Measurements from ENCODE around the gene TBX1. TPM values are rescaled to one million over a fixed set of nuclear protein-coding genes. Genes with fewer than 3 reads are reported as not detected.

TBX1 gene
- total RNA-seq, 1 donor from 2014 or later, result not detected

DNA sequence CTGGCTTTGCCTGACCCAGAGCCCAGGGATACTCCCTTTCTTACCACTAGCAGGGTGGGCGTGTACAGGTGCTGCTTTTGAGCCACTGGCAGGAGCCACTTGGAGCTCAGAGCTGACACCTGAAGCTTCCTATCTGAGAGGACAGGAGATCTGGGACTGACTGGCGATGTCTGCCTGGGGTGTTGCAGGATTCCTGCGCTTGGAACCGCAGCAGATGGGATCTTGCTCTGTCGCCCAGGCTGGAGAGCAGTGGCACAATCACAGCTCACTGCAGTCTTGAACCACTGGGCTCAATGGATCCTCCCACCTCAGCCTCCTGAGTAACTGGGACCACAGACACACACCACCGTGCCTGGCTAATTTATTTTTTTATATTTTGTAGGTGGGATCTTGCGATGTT is 19.5 kb upstream of the TBX1 start:
- H3K27me3 Mint-ChIP-seq, result no peaks in the 10 kb centered on the region
- no peak overlapping the region for H3K27ac Mint-ChIP-seq
- no peak for DNase-seq
- H3K9me3 Mint-ChIP-seq, result no peaks in the 10 kb centered on the region
- TF ChIP-seq, protein P1, sequence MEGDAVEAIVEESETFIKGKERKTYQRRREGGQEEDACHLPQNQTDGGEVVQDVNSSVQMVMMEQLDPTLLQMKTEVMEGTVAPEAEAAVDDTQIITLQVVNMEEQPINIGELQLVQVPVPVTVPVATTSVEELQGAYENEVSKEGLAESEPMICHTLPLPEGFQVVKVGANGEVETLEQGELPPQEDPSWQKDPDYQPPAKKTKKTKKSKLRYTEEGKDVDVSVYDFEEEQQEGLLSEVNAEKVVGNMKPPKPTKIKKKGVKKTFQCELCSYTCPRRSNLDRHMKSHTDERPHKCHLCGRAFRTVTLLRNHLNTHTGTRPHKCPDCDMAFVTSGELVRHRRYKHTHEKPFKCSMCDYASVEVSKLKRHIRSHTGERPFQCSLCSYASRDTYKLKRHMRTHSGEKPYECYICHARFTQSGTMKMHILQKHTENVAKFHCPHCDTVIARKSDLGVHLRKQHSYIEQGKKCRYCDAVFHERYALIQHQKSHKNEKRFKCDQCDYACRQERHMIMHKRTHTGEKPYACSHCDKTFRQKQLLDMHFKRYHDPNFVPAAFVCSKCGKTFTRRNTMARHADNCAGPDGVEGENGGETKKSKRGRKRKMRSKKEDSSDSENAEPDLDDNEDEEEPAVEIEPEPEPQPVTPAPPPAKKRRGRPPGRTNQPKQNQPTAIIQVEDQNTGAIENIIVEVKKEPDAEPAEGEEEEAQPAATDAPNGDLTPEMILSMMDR (IDR thresholded peaks at IDR 0.05), result no peak
- H3K36me3 Mint-ChIP-seq (ENCODE audit: low read depth), result no peaks in the 10 kb centered on the region
- no peak for ATAC-seq (ENCODE audit: low read depth)
- CTCF ChIA-PET, result interaction anchor here (0.9 kb wide), 1 partner anchor 10 kb away, joined by 3 read pairs; no protein-coding TSS in a partner anchor
- no peak overlapping the region for H3K4me3 Mint-ChIP-seq
- POLR2A ChIA-PET, result no interaction called here
- H3K4me1 Mint-ChIP-seq, result no peaks in the 10 kb centered on the region
- intact Hi-C loops (cut with micrococcal nuclease), result no loop called here

DNA sequence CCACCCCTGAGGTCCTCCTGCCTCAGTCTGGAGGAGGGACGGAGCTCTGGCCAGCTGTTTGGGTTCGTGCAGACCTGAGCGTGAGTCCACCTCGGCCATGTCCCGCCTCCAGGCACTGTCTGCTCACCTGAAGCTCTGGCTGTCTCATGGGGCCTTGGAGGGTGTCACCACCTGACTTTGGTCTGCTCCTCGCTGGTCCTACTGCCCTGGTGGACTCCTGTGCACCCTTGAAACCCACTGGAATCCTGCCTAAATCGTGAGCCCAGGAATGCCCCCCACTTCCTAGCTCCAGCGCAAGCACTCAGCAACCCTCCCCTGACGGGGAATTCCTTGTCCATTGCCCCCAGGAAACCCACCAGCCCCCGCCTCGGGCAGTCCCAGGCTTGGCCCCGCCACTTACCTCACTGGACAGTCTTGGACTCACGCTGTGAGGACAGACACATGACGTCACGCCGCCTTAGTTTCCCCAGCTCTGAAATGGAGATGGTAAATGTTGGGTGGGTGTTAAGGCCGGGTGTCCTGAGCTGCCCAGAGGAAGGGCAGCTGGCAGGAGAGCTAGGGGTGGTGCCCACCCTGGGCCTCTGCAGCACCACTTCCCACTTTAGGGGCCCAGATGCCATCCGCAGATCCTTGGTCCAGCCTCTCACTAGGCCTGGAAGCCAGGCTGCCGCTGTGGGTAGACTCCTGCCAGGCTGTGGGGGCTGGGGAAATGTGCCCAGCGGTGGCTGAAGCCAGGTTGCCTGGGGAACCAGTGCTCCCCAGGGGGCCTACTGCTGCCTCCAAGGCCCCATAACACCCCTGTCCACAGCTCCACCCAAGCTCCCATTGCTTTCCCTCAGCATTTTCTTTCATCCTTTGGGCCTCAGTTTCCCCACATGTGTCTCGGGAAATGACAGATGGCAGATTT is 18.2 kb upstream of the TBX1 start:
- ChIA-PET CTCF (no interaction called here), POLR2A (interaction anchor here (0.6 kb wide), 1 partner anchor 178 kb away, joined by 7 read pairs; no protein-coding TSS in a partner anchor)
- H3K27ac Mint-ChIP-seq, result no peak overlapping the region
- no peak overlapping the region for H3K4me3 Mint-ChIP-seq
- no peaks in the 10 kb centered on the region for H3K9me3 Mint-ChIP-seq
- DNase-seq (no peak), ATAC-seq (ENCODE audit: low read depth) (no peak)
- intact Hi-C loops (cut with micrococcal nuclease), result no loop called here
- TF ChIP-seq, protein P1 (IDR thresholded peaks at IDR 0.05), result no peak
- no peaks in the 10 kb centered on the region for H3K27me3 Mint-ChIP-seq
- no peaks in the 10 kb centered on the region for H3K4me1 Mint-ChIP-seq
- no peaks in the 10 kb centered on the region for H3K36me3 Mint-ChIP-seq (ENCODE audit: low read depth)

DNA sequence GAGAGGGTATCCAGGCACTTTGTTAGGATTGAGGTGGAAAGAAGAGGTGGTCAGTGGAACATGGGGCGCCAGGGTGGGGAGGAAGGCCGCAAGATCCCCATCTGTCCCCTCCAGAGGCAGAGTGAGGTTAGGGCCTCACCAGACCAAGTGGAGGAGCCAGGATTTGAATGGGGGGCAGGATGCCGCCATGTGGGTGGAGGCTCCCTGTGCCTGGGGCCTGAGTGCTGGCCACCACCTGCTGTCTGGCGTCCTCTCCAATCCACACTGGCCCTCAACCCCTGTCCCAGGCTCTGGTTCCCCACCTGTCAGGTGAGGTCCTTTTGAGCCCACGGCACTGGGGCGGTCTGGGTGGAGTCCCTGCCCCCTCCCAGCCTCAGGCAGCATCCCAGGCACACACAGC is 17.5 kb upstream of the TBX1 start:
- POLR2A ChIA-PET, result no interaction called here
- Mint-ChIP-seq H3K36me3 (ENCODE audit: low read depth) (no peaks in the 10 kb centered on the region), H3K4me3 (no peak overlapping the region), H3K4me1 (no peaks in the 10 kb centered on the region), H3K27ac (no peak overlapping the region), H3K9me3 (no peaks in the 10 kb centered on the region), H3K27me3 (no peaks in the 10 kb centered on the region)
- TF ChIP-seq, protein P1 (IDR thresholded peaks at IDR 0.05), result no peak
- intact Hi-C loops (cut with micrococcal nuclease), result no loop called here
- ATAC-seq (ENCODE audit: low read depth) (no peak), DNase-seq (no peak)
- CTCF ChIA-PET, result no interaction called here

DNA sequence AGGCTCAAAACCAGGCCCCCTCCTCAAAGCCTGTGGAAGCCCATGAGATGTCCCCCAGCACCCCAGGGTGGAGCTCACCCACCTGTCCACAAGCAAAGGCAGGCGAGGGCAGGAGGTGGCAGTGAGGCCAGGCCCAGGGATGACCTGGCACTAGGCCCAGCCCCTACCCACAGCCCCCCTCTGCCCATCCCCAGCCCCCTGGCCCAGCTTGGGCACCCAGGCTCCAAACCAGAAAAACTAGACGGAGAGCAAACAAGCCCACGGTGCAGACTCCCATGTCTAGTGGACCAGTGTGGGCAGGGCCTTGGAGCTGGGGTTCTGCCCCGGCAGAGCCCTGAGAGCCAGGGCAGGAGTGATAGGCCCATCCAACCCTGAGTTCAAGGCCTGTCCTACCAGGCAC is 16.9 kb upstream of the TBX1 start:
- POLR2A ChIA-PET, result no interaction called here
- TF ChIP-seq, protein P1 (IDR thresholded peaks at IDR 0.05), result no peak
- no peak overlapping the region for H3K27ac Mint-ChIP-seq
- intact Hi-C loops (cut with micrococcal nuclease), result no loop called here
- ATAC-seq (ENCODE audit: low read depth), result no peak
- H3K4me1 Mint-ChIP-seq, result no peaks in the 10 kb centered on the region
- no peaks in the 10 kb centered on the region for H3K36me3 Mint-ChIP-seq (ENCODE audit: low read depth)
- DNase-seq, result no peak
- H3K4me3 Mint-ChIP-seq, result no peak overlapping the region
- CTCF ChIA-PET, result no interaction called here
- H3K9me3 Mint-ChIP-seq, result no peaks in the 10 kb centered on the region
- H3K27me3 Mint-ChIP-seq, result no peaks in the 10 kb centered on the region

DNA sequence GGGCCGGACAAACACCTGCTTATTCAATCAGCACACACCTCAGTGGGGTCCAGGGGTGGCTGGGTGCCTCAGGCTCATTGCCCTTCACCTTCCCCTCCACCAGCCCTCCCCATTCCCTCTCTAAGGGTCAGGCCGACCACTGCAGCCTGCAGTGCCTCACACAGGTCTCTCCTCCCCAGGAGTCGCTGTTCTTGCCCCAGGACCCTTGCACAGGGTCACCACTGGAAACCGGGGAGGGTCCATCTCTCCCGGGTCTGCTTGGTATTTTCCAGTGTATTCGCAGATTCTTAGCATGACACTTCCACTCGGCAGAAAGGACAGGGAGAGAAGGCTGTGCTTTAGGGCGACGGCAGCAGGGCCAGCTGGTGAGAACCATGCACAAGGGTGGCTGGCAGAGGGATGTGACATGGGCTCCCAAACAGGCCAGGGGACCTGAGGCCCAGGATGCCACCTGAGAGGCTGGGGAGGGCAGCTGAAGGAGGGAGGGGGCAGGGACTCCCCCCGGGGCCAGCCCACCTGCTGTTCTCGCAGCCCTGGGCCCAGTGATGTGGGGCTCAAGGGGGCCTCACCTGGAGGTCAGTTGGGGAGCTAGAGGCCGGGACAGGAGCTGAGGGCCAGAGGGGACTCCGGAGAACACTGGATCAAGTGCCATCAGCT is 16.1 kb upstream of the TBX1 start:
- TF ChIP-seq, protein P1 (IDR thresholded peaks at IDR 0.05), result no peak
- H3K36me3 Mint-ChIP-seq (ENCODE audit: low read depth), result no peaks in the 10 kb centered on the region
- H3K27me3 Mint-ChIP-seq, result no peaks in the 10 kb centered on the region
- intact Hi-C loops (cut with micrococcal nuclease), result no loop called here
- no peaks in the 10 kb centered on the region for H3K4me1 Mint-ChIP-seq
- H3K27ac Mint-ChIP-seq, result no peak overlapping the region
- no peak for ATAC-seq (ENCODE audit: low read depth)
- ChIA-PET CTCF (no interaction called here), POLR2A (no interaction called here)
- H3K4me3 Mint-ChIP-seq, result no peak overlapping the region
- no peak for DNase-seq
- H3K9me3 Mint-ChIP-seq, result no peaks in the 10 kb centered on the region
